Activated T-helper 1 cell treated with Interleukin-2 at 50 U/mL for 16 hours (primary cell): ENCODE measurements around the gene ATP5MG.
A peak's percentile ranks its signal among the peaks of the same experiment; 100 is the strongest.
"Not testable (repeated sequence)": the region's sequence is repeated elsewhere in the genome, so short reads cannot be mapped to it uniquely, and the experiment has no call there.

Experiments used
- DNase-seq: peaks from one replicate; pipeline ENCODE4 v3.0.0-alpha.2; 2020; ENCODE audit warnings: low read depth

ATP5MG gene

GRCh38 chr11:118410055-118410745 lies 8.8 kb downstream of the ATP5MG start:
- no peak for DNase-seq

- no peak for DNase-seq
These were observed 10.1 kb downstream of the ATP5MG start for GRCh38 chr11:118411530-118411929.

GRCh38 chr11:118412921-118413320 lies 11.5 kb downstream of the ATP5MG start:
- no peak for DNase-seq

- DNase-seq: no peak
These were observed 13.8 kb downstream of the ATP5MG start for GRCh38 chr11:118415062-118415738.

- no peak for DNase-seq
These were observed 14.3 kb downstream of the ATP5MG start for GRCh38 chr11:118415739-118416068.

GRCh38 chr11:118416900-118417299 lies 15.5 kb downstream of the ATP5MG start:
- DNase-seq: not testable (repeated sequence)

GRCh38 chr11:118417801-118418200 lies 16.4 kb downstream of the ATP5MG start:
- DNase-seq: no peak

GRCh38 chr11:118418766-118419165 lies 17.4 kb downstream of the ATP5MG start:
- no peak for DNase-seq

GRCh38 chr11:118427707-118428106 lies 26.3 kb downstream of the ATP5MG start:
- DNase-seq: no peak

- no peak for DNase-seq
These were observed 29.6 kb downstream of the ATP5MG start for GRCh38 chr11:118430956-118431355.

- no peak for DNase-seq
These were observed 32.7 kb downstream of the ATP5MG start for GRCh38 chr11:118434123-118434552.

- DNase-seq: no peak
These were observed 33.3 kb downstream of the ATP5MG start for GRCh38 chr11:118434553-118435289.

GRCh38 chr11:118435290-118435892 lies 34.0 kb downstream of the ATP5MG start:
- DNase-seq: peak; percentile 53

- peak; percentile 91 for DNase-seq
These were observed 34.7 kb downstream of the ATP5MG start, which contains the start of gene KMT2A for GRCh38 chr11:118435893-118436624. KMT2A (plus strand) TSS chr11:118436492; CDS start chr11:118436513, 21 bp downstream.

GRCh38 chr11:118436639-118437207 lies 35.3 kb downstream of the ATP5MG start:
- DNase-seq: no peak

- DNase-seq: peak; percentile 22
These were observed 36.1 kb downstream of the ATP5MG start for GRCh38 chr11:118437208-118438125.

- DNase-seq: peak; percentile 23
These were observed 37.0 kb downstream of the ATP5MG start for GRCh38 chr11:118438314-118438931.

GRCh38 chr11:118439646-118440045 lies 38.2 kb downstream of the ATP5MG start:
- DNase-seq: no peak

GRCh38 chr11:118441770-118442275 lies 40.4 kb downstream of the ATP5MG start:
- DNase-seq: no peak

- no peak for DNase-seq
These were observed 40.9 kb downstream of the ATP5MG start for GRCh38 chr11:118442301-118442700.
